HG02571 (cell line): ENCODE measurements around the gene PTX4.
"Not testable (repeated sequence)": the region's sequence is repeated elsewhere in the genome, so short reads cannot be mapped to it uniquely, and the experiment has no call there.

ENCODE experiments used
- ATAC-seq: cut with Tn5 transposase; IDR thresholded peaks from one replicate; pipeline ENCODE4 v1.9.1; 2021; ENCODE audit warnings: mild to moderate bottlenecking, moderate library complexity; ENCODE audit not compliant: unreplicated experiment

PTX4 gene

DNA sequence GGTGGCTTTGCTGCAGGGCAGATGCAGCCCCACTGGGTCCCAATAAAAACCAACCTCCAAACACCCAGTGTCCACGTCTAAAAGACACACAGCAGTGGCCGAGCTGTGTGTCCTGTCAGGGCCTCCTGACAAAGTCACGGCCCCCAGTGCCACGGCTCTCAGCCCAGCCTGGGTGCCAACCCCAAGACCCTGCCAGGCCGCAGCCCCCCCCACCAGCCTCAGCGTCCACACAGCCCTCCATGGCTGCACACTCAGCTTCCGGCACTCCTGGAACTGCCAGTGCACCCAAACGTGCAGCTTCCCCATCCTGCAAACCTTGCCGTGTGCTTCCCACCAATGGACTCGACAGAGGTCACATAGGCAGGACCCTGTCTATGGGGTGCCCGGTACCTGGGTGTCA, 40.8 kb downstream of the PTX4 start:
- no peak for ATAC-seq

DNA sequence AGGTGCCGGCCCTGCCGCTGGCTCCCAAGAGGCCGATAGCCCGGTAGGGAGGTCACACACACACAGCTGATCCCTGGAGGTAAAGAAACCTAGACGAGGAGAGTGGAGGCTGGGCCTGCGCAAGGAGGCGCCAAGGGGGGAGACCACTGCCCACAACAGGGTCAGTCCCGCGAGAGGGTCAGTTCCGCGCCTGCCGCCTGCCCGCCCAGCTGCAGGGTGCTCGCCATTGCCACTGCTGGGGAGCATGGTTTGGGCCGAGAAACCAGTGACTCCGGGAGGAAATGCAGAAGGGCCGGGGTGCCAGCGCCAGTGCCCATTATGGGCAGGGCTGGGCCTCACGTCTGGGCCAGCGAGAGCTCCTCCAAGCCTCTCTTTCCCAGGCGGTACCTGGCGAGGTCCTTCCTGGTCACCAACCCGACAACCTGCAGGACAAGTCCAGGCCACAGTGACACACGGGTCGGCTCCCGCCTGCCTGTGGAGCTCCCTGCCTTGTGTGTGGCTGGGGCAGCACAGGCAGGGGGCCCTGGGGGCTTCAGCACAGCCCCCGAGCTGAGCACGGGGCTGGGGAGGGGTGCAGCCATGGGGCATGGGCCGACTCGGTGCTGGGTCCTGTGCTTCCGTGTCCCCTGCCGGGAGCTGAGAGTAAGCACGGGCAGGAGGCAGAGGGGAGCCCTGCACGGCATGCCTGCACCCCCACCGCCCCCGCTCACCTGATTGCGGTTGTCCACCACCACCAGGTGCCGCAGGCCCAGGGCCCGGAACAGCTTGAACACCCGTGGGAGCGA, 42.3 kb downstream of the PTX4 start:
- no peak for ATAC-seq

DNA sequence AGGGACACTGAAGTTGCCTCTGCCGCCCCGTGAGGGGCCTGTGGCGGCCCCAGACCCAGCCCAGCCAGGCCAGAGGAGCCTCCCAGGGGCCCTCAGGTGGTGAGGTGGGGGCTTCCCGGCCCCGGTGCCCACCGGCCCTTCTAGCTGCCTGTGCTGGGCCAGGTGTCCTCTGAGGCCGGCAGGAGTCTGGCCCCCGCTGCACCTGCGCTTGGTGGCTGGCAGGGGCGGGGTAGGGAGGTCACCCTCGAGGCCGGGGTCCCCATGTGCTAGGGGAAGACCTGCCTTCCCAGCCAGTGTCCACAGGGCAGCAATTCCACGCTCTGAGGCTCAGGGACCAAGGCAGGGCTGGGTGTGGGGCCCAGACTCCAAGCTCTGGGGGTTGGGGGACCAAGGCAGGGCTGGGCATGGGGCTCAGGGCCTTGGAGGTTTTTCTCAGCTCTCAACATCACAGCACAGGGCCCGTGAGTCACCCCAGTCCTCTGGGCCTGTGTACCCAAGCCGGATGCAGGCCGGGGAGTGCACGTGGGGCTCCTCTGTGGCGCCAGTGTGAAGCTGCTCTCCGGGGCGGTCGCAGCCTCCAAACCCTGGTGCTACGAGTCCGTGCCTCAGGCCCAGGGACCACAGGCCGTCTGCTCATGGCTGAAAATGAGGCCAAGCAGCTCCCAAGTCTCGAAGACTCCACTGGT, 43.1 kb downstream of the PTX4 start:
- ATAC-seq = no peak

DNA sequence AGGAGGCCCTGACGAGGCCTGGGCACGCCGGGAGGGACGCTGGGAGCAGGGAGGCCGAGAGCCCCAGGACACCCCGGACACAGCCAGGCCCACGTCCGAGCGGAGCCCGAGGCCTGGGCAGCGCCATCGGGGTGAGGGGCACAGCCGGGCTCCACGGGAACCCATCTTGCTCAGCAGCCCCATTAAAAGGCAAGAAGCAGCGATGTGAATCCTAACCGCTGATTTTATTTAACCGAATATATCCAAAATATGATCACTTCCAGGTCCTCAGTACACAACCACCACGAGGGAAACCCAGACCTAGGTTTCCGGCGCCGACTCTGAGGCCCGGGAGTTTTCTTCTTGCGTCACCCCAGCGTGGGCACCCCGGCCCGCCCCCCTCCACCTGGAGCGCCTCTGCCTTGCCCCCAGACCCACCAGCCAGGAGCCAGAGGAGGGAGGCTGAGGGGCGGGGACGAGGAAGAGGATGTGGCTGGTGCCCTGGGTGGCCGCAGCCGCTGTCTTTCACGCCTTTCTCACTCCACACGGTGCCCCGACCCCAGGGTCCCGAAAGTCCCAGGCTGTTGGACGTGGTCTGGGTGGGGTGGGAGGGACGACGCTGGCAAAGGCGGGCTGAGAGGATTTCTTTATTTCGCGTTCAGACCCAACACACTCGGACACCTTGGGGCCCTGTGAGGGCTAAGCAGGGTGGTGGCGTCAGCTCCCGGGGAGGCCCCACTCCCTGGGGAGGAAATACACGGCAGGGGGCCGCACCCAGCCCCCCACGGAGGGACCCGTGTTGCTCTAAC, 43.8 kb downstream of the PTX4 start:
- no peak for ATAC-seq

DNA sequence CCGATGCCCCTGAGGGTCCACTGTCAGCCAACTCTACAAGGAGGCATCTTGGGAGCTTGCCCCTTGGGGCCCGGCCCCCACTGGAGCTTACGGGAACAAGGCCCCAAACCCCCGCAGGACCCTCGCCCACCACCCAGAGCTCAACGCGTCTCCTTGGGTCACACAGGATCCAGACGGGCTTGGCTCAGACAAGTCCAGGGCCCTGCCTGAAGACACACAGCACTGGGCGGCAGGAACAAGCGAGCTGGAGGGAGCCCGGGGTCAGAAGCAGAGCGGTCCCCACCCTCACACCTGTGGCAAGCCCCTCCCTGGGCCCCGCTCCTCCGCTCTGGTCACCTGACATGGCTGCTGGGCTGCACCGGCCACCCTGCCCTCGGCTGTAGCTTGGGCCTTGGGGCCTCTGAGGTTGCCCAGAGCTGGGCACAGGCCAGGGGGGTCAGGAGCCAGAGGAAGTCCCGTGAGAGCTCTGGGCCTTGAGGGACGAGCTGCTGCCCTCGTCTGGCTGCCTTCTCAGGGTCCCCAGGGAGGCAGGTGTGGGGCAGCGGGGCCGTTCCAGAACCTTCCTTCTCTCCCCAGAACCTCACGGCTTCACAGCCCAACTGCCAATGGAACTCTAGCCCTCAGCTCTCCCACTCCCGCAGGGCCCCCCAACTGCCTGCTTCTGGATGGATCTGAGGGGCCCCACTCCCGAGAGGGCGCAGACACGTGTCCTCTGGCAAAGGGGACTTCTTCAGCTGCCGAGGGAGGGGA, 44.6 kb downstream of the PTX4 start, which contains the start of gene CCDC154:
TSS of gene CCDC154 (minus strand) at position 577 of the 750 bp plus-strand sequence. CDS start at position 343, 234 bp downstream.
- ATAC-seq = no peak

DNA sequence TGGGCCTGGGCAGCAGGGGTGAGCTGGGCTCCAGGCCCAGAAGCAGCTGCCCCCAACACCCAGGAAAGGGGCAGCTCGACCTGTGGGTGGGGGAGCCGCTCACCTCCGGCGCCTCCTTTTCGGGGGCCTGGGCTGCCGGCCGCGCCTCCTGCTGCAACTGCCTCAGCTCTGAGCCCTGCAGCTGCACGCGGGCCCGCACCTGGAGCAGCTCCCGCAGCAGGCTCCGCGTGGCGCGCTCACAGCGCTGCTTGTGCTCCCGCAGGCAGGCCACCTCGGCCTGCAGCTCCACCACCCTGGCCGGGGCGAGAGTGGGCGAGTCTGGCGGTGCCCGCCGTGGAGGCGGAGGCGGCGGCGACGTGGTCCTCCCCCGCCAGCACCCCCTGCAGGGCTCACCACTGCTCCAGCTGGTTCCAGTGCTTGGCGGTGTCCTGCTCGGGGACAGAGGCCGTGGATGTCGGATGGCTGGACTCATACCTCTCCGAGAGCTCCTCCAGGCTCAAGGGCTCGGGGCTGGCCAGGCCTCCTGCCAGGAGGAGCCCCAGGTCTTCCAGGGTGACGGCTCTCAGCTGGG, 45.3 kb downstream of the PTX4 start:
- ATAC-seq = no peak

DNA sequence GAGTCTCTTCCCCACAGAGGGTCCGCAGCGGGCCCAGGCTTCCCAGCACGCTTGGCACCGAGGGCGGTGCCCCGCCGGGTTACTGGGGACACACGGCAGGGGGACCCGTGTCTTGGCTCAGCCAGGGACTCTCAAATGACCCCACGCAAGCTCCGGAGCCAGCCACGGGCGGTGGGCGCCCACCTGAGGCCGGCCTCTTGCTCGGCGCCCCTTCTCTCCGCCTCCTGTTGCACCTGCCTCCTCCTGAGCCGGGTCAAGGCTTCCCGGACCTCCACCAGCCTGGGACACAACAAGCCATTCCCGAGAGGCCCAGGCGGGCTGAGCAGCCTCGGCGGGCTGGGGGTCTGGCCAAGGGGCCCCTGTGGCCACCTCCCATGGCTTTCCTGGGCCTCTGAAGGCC, 46.0 kb downstream of the PTX4 start:
- no peak for ATAC-seq

DNA sequence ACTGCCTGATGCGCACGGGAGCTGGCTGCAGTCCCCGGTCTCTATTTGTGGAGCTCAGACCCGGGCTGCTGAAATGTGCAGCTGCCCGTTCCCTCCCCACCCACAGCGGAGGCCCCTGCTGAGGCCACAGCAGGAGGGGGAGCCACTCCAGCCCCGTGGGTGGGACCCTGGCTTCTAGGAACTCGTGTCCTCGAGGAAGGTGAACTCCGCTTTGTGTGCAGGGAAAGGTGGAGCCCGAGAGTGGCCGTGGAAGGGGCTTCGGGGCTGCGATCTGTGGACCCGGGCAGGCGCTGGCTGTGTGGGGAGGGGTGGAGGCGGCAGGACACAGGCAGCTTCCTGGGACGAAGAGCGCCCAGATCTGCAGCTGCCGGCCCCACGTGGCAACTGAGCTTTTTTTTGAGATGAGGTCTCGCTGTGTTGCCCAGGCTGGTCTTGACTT, 47.3 kb downstream of the PTX4 start:
- ATAC-seq = no peak

DNA sequence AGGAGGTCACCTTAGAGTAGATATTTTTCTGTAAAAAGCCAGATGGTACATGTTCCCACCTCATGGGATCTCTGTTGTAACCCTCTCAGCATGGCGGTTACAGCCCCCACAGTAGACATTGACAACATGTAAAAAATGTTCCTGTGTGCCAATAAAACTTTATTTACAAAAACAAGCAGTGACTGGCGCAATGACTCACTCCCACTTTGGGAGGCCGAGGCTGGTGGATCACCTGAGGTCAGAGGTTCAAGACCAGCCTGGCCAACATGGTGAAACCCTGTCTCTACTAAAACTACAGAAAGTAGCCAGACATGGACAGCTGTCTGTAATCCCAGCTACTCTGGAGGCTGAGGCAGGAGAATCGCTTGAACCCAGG, 49.1 kb downstream of the PTX4 start:
- ATAC-seq = not testable (repeated sequence)

DNA sequence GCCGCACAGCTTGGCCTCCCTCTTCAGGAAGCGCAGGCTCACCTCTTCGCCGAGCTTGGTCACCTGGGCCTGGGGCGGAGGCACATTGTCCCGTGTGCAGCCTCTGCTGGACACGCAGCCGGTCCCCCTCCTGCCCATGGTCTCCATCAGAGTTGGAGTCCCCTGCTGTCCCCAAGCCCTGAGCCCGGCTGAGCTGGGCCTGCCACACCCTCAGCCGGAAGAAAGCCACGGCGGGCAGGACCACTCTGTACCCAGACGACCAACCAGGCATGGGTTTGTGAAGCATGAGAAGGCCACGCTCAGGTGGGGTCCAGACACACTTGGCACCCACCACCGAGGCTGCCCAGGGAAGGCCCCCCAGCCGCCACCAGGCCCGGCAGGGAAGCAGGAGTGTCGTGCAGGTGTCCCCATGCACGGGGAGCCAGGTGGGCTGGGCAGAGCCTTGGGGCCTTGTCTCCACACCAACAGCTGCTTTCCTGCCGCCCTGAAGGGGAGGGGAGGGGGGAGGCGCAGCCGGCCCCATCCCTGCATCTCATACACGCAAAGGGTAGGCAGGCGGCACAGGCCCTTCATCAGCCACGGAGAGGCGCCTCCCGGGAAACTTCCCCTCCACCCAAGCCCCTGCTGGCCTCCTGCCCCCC, 49.6 kb downstream of the PTX4 start:
- ATAC-seq = no peak

DNA sequence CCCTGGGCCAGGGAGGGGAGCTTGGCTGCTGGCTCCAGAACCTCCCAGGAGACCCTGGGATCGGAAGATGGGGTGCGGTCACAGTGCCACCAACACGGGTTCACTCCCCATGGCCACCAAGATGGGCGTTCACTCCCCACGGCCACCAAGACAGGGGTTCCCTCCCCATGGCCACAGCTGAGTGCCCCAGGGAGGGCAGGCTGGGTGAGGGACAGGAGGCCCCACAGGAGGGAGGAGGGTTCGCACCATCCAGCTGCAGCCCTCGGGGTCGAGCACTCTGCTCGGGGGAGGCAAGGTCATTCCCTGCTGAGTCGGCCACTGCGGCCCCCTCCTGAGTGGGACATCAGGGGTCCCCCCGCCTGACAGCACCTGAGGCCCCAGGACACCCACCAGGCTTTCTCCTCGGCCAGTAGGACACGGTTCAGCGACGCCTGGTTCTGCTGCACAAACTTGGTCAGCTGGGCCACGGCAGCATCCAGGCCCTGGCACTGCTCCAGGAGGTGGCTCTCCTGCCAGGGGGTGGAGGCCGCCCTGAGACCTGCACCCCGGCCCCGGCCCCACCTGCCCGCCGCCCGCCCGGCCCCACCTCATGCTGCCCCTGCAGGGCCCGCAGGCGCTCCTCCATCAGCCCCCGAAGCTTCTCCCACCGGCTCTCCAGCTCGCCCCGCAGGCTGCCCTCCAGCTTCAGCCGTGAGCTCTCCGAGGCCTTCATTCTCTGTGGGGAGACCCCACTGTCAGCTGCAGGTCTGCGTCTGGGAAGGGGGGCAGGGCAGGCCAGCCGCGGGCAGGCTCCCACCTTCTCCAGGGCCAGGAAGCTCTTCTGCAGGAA, 50.3 kb downstream of the PTX4 start:
- ATAC-seq = no peak

DNA sequence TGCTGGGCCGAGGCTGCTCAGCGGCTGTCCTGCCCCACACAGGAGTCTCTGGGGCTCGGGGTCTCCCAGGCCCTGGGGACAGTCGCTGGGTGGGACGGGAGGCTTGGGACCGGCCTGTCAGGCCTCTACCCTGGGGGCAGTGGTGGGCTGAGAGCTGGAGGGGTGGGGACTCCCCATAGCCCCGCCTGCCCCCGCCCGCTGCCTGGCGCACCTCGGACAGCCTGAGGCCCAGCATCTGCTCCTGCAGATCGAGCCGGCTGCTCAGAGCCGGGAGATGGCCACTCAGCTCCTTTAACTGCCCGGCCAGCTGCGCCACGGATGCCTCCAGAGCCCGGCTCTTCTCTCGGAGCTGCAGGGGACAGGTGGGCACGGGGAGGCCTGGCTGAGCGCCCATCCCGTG, 51.1 kb downstream of the PTX4 start:
- no peak for ATAC-seq

DNA sequence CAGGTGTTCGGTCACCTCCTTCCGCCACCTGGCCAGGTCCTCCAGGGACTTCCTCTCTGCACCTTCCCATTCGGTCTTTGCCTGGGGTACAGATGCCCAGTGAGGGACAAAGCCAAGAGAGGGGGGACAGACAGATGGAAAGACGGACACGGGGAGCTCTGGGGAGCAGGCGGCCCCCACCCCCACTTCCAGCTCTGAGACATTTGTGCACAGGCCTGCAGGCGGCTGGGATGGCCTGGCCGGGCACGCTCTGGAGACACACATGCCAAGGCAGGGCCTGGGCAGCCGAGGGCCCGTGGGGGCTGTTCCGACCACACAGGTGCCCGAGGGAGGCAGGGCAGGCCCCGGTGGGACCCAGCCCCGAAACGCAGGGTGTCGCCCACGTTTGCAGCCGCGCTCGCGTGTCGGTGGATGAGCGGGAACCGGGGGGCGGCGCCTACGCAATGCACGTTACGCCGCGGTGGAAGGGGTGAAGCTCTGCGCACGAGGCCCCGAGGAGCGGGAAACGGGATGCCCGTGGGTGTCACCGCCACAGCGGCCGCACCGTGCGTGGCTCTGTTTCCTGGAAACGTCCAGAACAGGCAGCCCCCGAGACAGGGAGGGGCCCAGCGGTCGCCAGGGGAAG, 51.9 kb downstream of the PTX4 start:
- ATAC-seq = no peak

DNA sequence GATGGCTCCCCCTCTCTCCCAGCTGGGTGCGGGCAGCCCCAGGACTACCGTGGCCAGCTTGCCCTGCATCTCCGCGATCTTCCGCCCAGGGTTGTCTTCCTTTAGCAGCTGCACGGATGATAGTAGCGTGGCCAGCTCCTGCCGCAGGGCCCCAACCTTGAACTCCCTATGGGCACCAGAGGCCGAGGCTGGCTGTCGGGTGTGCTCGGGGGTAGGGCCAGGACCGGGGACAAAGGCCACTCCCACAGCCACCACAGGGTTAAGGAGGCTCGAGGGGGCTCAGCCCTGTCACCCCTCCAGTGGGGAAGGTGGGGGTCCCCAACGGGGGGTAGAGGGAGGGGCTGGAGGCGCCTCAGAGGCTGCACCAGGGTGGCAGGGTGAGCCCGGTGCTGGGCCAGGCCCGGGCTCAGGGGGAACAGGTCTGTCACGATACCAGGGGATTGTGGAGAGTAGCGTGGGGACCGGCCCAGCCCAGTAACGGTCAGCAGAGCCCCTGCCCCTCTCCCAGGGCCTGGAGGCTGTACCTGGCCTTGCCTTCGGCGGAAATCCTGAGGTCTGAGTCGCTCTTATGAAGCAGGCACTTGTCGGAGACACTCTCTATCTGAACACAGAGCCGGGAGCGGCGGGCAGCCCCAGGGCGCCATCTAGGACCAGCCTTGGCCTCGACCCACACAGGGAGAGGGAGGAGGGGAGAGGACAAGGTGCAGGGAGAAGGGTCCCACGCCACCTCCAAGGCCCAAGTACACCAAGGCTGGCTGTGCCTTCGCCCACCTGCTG, 52.6 kb downstream of the PTX4 start:
- ATAC-seq = no peak
